GM20000 (cell line): ENCODE data around the gene GRIN1.

Source experiments
- DNase-seq: peaks from one replicate; pipeline ENCODE4 v3.0.0; 2012; ENCODE audit warnings: low spot score
- CTCF ChIP-seq: IDR thresholded peaks from 2 replicates; pipeline ENCODE4 v1.5.1; 2012; ENCODE audit warnings: mild to moderate bottlenecking, control low read depth; ENCODE audit errors: extremely low read depth, missing control alignments

The GRIN1 gene

GRCh38 chr9:137138722-137139467 is at the start of gene GRIN1:
Gene GRIN1 (plus strand): TSS chr9:137139154. CDS start chr9:137139487, 333 bp downstream.
- DNase-seq, result peak; percentile 78
- TF ChIP-seq CTCF, result no peak

- no peak for DNase-seq
- no peak for TF ChIP-seq CTCF
Measured at GRCh38 chr9:137089232-137089947, 49.6 kb upstream of the GRIN1 start.

- peak; percentile 51 for TF ChIP-seq CTCF
- DNase-seq, result peak; percentile 87
Measured at GRCh38 chr9:137095664-137096517, 43.1 kb upstream of the GRIN1 start.

GRCh38 chr9:137096785-137097546 is 42.0 kb upstream of the GRIN1 start:
- no peak for DNase-seq
- no peak for TF ChIP-seq CTCF

GRCh38 chr9:137097761-137098462 is 41.0 kb upstream of the GRIN1 start:
- DNase-seq, result no peak

More at GRCh38 chr9:137097761-137098462, 41.0 kb upstream of the GRIN1 start:
- TF ChIP-seq CTCF, result no peak
